T-helper 22 cell (primary cell): ENCODE measurements around the gene SH2D4B.

ENCODE experiments used
- DNase-seq: peaks from one replicate; pipeline ENCODE4 v3.0.0-alpha.2; 2020; ENCODE audit warnings: low read depth

Gene SH2D4B

DNA sequence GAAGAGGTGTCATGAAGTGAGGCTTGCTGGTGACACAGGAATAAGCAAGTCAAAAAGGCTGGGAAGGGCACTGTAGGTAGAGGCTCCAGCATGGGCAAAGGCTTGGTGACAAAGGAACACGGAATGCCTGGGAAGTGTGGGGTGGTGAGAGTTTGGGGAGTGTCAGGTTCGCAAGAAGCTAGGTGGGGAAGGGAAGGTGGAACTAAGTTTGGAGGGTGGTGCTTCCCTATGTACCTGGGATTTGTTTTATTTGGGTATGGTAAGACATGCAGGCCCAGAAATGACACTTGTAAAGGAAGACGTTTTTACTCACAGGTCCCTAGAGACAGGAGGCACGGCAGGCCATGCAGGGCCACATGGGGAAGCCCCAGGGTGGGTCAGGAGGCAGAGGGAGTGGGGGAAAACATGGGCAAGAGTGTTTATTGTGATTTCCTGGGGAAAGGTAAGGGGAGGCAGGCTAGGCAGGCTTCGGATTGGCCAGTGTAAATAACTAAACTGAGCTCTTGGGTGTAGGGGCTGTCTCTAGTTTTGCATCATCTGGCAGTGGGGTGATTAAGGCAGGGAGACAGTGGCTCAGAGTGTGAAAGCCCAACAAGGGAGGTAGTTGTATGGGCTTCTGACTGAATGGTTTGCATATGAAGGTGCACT, 52.1 kb downstream of the SH2D4B start:
- no peak for DNase-seq

DNA sequence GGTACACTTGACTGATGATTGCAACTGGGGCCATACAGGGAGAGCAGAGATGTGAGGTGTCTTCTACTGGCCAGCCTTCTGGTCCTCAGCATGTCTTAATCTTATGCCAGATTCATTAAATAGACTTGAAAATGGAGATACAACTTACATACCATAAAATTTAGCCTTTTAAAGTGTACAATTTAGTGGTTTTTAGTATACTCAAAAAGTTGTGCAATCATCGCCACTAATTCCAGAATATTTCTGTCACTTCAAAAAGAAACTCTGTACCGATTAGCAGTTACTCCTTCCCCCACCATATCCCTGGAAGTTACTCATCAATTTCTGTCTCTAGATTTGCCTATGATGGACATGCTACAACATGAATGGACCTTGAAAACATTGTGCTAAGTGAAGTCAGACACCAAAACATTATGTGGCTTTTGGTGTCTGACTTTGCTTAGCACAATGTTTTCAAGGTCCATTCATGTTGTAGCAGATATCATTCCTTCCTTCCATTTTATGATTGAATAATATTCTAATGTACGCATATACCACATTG, 53.0 kb downstream of the SH2D4B start:
- no peak for DNase-seq

DNA sequence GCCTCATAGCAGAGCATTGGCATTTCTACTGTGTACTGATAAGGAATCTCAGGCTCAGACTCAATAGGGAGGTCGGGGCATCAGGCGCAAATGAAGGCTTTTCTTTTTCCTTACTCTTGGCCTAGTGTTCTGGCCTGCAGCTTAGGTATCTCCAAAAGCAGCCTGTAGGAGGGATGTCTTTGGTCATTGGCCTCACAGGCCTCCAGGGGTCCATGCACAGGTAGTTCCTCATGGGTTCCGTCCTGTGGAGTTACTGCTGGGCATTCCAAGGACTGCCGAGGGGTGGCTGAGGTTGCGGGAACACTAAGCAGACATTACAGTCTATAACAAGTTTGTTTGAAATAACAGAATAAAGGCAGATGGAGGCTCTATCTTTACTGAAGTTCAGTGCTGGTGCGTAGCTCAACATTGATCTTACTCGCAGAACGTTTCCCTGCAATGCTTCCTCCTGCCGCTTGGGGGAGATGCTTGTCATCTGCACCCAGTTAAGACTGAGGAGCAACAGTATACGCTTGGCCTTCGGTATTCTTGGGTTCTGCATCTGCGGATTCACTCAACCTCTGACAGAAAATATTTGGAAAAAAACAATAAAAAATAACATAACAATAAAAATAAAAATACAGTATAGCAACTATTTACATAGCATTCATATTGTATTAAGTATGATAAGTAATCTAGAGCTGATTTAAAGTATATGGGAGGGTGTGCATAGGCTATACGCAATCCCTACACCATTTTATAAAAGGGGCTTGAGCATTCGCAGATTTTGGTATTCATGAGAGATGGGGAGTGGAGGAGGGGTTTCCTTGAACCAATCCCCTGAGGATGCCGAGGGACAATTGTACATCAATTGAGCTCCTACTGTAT, 58.9 kb downstream of the SH2D4B start:
- no peak for DNase-seq

DNA sequence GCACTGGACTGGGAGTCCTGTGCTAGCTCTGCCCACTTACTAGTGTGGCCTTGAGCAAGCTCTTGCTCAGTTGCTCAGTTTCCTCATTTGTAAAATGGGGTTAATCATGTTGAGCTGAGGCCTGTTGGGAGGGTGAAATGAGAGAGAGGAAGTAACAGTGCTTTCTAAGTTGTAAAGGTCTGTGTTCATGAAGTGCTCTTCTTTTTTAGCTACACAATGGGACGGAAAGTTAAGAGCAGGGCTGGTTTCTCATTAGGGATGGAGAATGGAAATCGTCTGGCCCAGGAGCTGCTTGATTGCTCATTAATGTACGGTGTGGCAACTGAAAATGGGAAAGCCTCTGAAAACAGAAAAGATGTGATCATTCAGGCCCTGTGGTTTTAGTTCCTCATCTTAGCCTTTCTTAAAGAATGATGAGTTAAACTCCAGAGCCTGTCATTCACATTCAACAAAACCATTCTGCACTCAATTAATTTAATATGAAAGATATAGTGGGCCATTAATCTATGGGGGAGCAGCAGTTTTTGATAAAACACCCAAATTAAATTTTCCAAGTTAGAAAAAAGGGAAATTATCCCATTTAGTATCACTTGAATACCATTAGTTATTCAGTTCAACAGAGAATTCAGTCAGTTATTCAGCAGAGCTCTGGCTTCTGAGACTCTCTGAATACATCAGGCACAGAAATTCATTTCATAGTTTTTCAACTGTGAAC, 60.5 kb downstream of the SH2D4B start:
- no peak for DNase-seq

DNA sequence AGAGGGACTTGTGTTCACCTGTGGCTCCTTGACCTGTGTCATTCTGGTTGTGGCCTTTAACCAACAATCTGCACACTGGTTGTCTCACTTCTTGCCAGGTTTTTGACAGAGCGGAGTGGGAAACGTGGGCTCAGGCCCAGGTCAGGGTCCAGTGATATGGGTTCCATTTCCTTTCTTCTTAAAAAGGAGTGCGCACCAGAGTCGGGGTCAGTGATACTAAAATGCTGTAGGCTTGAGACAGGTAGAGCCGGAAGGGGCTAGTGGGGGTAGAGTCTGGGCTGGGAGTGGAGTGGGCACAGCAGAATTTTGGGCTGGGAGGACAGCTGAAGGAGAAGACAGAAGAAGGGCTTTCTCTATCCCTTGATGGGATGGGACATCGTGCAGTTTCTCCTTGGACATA, 61.2 kb downstream of the SH2D4B start:
- no peak for DNase-seq

DNA sequence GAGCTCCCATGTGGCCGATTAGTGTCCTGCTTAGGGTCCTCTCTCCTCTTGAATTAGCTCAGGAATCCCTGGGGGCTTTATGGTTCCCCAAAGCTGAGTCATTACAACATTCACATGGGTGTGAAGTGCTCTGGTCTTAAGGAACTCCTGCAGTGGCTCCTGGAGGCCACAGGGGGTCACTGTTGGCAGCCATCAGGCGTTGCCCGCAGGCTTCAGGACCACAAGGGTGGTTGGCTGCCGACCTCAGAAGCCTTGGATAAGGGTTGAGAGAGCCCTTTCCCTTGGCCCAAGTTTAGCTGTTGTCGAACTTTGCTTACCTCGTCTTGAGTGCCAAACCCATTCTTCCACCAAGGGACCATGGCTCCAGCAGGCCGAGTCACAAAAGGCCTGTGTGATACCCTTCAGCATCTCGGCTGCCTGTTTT, 61.7 kb downstream of the SH2D4B start:
- DNase-seq, result no peak

DNA sequence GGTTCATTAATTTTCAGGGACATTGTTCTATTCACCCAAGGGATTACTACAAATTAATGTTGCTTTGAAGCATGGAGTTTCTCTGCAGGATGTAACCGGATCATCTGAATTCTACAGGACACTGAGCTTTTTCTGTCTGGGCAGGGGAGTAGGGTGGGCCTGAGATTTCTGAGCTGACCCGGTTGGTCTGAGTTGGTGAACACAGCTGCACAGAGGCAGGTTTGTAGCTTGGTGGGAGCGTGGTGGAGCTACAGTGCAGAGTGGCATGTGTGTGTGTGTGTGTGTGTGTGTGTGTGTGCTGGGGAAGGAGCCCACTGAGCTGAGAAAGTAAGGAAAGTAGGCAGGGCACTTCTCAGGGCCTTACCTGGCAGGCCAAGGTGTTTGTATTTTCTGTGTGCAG, 62.6 kb downstream of the SH2D4B start:
- no peak for DNase-seq

DNA sequence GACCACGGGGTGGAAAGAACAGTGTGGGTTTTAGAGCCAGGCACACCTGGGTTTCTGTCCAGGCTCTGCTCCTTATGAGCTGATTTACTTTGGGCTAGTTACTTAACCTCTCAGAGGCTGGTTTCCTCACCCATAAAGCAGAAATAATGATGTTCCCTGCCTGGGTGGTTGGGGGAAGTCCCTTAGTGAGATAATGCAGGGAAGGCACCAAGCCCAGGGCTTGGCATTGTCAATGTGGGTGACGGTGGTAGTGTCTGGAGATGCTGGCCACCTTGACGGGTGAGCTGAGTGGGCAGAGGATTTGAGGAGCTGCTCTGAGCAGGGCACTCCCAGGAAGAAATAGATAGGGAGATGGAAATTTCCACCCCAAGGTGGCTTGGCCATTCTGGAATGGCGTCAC, 65.2 kb downstream of the SH2D4B start:
- no peak for DNase-seq

DNA sequence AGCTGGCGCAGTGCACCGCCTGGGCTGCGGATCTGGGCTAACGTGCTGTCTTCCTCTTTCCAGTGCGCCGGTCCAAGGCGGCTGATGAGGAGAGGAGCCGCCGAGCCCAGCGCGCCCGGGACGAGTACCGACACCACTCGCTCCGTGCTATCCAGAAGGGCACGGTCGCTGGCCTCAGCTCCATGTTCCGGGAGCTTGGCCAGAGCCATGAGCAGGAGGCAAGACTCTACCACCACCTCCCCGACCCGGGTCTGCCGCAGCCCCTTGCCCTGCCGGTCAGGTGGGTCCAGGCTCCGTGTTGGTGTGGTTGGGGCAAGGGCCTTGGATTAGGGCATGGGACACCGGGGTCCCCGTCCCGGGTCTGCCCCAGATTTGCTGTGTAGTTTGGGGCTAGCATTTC, 65.8 kb downstream of the SH2D4B start:
- no peak for DNase-seq

DNA sequence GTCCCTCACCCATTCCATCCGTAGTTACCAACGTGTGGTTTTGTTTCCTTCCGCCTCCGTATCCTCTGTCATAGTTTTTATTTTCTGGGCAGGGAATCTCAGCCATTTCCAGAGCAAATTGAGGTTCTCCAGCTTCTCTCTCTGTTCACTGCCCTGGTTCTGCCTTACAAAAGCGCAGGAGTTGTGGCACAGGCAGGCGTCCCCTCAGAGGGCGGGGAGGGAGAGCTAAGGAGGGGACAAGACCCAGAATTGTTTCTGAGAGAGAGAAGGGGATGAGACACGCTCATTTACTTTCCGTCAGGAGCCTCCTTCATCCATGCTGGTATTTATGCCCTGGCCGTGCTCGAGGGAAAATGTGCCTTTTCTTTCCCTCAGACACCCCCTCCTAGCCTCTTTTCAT, 71.0 kb downstream of the SH2D4B start:
- no peak for DNase-seq

DNA sequence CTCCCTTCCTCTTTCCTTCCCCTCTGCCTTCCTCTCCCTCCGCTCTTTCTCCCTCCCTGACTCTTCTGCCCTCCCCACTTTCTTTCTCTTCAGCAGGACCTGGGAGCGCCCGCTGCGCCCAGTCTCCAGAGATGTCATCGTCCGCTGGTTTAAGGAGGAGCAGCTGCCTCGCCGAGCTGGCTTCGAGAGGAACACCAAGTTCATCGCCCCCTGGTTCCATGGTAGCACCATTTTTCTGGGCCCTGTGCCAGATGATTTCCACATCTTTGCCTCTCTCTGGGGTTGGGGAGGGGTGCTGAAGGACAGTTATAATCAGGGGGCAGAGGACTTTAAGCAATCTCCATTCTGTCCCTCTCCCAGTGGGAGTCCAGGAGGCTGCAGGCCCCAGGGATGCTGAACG, 71.6 kb downstream of the SH2D4B start:
- DNase-seq, result no peak

DNA sequence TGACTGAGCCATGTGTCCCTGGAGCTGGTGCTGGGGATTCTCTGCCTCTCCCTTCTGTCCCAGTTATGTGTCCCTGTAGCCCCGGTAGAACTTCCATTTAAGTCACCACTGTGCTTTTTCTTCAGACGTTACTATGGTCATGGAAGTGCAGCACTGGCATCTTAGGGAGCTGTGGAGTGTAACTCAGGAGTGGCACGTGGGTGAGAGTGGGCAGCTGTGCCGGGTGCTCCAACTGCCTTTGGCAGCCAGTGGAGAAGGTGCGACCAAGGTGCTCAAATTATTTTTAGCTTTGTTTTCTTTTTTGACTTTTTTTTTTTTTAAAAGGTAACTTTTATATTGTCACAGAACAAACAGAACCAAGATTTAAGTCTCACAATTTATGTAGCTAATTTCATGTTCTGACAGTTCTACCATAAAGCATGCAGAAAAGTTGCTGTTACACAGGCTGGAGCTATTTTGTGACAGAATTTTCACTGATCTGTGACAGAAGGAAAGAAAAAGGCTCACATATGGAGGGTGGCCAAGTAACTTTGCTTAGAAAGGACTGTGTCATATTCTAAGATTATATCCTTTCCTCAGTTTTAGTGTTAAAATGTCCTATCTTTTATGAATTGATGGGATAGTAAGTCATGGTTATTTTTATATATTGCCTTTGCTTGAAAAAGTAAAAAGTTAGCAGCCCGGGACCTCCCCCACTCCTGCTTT, 73.9 kb downstream of the SH2D4B start:
- no peak for DNase-seq

DNA sequence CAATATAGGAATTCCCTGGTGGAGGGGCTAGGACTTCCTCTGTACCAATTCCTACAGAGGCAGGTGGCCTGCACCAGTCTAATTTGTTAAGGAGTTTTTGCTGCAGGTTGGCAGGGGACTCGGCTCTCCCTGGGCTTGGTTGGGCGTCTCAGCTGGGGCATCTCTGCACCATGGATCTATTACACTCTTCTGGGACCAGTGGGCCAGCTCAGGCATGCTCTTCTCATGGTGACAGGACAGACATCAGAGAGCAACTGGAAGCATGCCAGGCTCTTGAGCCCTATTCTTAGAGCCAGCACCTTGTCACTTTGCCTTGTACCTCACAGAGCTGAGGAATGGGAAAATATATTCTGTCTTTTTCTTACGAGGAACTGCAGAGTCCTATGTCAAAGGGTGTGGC, 74.6 kb downstream of the SH2D4B start:
- no peak for DNase-seq

DNA sequence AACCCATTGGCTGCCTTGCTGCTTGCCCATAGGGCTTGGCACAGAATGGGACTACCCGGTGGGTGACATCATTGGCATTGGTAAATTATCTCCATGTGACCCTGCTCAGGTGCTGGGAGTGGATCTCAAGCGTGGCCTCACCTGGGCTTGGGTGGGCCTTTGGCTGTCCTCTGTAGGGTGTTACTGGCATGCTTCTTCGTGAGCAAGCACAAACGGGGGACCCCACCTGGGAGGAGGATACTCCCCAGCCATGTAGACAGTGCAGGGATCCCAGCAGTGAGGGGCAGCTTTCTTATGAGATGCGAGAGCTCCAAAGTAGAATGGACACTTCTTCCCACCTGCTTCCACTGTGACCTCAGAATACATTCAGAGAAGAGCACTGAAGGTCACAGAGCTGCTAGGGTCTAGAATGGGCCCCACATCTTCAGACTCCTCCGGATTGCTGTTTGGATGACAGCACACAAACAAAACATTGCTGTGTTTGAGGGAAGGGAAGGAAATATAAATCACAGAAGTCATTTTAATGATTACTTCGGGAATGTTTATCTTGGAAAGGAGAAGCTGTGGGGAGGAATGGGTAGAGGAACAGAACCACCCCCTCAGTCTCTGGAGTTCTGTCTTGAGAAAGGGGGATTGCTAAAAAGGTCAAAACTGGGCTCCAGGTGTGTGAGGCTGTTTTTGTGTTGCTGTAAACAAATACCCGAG, 75.9 kb downstream of the SH2D4B start:
- no peak for DNase-seq

DNA sequence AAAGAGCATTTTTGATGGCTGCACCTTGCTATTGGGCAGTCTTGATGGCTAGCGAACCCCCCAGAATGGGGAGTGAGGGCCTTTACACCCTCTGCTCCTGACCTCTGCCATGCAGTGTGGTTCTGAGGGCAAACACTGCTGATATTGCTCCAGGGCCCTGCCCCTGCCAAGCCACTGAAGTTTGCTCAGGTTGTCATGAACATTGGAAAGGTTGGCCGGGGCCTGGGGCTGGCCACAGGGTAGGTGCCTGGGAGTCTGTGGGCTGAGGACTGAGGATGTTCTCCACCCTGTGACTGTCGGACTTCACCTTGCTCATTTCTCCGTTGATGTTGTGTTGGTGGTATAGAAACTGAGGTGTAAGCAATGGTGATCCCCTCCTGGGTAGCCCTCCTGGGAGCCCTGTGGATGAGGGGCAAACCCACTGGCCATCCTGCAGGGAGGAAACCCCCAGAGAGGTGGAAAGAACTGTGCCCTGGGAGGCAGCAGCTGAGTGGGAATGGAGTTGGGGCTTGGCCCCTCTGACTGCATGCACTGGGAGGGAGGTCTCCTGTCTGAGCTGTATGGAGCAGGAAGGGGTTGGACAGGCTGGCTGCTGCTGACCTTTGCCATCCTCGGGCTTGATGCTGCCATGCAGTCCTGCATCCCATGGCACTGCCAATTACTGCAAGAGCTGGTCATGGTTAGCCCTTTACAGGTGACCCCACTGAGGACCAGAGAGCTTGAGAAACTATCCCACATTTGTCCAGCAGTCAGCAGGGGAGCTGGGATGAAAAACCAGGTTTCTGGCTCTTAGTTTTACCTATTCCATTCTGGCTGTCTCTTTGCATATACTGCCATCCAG, 77.1 kb downstream of the SH2D4B start:
- no peak for DNase-seq

DNA sequence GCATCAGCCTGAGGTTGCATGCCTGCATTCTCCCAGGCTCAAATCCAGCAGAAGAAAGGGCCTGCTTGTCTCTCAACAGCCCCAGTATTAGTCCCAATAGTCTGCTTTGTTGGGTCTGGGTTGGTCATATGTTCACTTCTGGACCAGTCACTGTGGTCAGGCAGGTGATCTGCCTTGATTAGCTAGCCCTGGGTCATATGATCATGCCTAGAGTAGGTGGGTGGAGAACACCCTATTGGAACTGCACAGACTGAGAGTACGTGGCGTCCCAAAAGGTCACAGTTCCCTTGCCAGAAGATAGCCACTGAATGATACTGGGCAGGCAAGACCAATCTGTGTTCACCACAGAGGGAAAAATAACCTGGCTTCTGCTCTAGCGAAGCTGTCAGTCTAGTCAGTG, 80.1 kb downstream of the SH2D4B start:
- DNase-seq, result no peak

DNA sequence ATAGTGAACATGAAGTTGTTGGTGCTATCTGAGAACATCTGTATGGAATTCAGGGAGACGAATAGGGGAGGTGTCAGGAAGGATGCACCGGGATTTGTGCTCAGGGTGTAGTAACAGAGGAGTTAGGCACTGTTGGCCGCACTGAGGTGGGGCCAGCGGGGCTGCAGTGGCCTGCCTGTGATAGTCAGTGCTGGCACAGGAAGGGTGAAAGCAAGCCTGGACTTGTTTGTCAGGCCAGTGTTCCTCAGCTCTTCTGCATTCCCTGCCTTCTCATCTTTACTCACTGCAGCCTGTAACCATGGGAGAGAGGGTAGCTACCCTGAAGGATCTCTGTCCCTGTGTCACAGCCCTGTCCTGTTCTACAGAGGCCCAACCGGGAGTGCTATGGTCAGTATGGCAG, 81.3 kb downstream of the SH2D4B start:
- DNase-seq, result no peak

DNA sequence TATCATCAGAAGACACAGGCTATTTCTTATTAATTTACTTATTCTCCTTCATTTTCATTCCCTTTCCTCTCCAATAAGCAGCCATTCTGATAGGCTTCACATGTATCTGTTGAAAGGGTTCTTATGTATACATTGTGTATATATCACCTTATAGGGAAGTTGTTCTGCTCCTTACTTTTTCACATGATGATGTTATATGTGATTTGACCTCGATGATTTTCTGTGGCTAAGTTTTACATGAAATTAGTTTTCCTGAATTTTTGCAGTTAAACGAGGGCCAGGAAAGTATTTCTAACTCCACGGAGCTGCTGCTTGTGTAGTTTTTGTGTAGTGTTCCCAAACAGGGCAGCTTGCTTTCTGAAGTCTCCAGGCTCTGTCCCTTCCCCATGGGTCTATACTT, 84.5 kb downstream of the SH2D4B start:
- no peak for DNase-seq

DNA sequence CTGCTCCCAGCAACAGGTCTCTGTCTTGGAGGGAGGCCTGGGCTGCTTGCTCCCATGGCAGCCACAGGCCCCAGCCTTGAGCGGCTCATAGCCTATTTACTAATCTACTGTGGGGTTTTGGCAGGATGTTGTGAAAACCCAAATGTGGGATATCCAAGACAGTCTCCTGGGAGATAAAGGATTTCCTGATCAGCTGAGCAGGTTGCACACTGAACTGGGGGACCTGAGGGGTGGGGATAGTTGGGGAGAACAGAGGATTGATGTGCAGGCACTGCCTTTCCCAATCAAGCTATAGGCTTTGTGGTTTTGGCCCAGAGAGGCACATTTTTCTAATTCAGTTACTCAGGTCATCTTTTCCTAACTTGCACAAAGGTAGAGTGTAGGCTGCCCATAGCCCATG, 92.6 kb downstream of the SH2D4B start:
- no peak for DNase-seq

DNA sequence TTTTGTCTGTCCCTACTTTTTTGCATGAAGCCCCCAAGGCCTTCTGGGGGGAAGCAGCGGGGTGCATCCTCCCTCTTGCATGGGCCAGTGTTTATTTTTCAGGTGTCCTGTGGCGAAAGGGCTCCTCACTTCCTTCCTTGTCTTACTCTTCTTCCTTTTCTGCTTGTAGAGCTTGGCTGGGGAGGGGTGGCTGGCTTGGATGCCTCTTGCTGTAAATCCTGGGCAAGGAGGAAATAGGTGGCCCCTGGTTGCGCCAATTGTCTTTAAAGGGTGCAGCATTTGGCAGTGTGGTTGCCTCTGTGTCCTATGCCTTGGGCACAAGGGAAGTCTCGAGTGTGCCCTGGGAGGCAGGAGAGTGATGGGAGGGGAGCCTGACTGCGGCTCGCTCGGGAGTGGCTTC, 95.0 kb downstream of the SH2D4B start:
- no peak for DNase-seq
